ENCODE results near the gene CD151. TPM values are rescaled to one million over a fixed set of nuclear protein-coding genes. Genes with fewer than 3 reads are reported as not detected.

Gene CD151
- total RNA-seq, 4 donors from 2014 or later: 135 to 326 (median 298) TPM

DNA sequence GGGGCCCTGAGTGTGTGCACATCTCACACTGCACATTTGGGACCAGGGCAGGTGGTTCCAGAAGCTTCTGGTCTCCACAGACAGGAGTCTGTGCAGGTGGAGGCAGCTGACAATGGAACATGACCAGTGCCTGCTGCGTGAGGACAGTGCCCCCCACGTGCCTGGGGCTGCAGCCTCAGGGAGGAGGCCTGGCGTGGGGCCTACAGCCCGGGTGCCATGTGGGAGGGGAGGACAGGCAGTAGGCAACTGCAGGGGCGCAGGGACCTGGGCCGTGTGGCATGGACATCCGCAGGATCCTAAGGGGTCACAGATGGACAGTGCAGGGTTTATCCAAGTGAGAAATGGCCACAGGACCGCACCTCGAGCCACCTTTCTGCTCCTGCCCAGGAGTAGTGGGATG lies 38.7 kb downstream of the CD151 start:
- intact Hi-C loops (cut with DNase I): no loop called here
- 82 to 85% methylated on average over 7 to 9 of the region's 9 CpGs for WGBS, 2 donors
- Histone ChIP-seq H3K4me1 (no peaks in the 10 kb centered on the region), H3K9me3 (no peaks in the 10 kb centered on the region), H3K27ac (no peak overlapping the region), H3K27me3 (no peaks in the 10 kb centered on the region), H3K36me3 (no peaks in the 10 kb centered on the region), H3K4me3 (replicated peaks in 1 of 3) (no peak overlapping the region)
- TF ChIP-seq, protein P1, sequence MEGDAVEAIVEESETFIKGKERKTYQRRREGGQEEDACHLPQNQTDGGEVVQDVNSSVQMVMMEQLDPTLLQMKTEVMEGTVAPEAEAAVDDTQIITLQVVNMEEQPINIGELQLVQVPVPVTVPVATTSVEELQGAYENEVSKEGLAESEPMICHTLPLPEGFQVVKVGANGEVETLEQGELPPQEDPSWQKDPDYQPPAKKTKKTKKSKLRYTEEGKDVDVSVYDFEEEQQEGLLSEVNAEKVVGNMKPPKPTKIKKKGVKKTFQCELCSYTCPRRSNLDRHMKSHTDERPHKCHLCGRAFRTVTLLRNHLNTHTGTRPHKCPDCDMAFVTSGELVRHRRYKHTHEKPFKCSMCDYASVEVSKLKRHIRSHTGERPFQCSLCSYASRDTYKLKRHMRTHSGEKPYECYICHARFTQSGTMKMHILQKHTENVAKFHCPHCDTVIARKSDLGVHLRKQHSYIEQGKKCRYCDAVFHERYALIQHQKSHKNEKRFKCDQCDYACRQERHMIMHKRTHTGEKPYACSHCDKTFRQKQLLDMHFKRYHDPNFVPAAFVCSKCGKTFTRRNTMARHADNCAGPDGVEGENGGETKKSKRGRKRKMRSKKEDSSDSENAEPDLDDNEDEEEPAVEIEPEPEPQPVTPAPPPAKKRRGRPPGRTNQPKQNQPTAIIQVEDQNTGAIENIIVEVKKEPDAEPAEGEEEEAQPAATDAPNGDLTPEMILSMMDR (IDR thresholded peaks at IDR 0.05): no peak
- TF ChIP-seq POLR2A (IDR thresholded peaks at IDR 0.05): no peak
- DNase-seq: no peak

DNA sequence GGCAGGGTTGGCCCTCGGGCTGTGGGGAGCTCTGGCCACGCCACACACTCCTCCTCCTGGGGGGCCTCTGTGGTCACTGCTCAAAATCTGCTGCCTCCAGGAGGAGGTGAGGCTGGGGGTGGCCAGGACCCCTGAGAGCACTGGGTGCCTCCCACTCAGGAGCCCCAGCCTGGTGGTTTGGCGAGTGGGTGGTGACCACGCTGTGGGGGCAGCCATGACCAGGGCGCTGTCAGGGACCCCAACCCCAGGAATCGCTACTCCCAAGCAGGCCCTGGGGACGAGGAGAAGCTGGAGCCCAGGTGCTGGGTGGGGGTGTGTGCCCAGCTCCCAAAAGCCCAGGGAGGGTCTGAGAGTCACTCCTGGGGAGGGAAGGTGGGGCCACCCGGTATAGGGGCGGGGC lies 40.0 kb downstream of the CD151 start:
- H3K9me3 ChIP-seq: no peaks in the 10 kb centered on the region
- H3K36me3 ChIP-seq: no peaks in the 10 kb centered on the region
- no peaks in the 10 kb centered on the region for H3K4me1 ChIP-seq
- WGBS, 2 donors: 91 to 95% methylated on average over 6 to 8 of the region's 9 CpGs
- TF ChIP-seq, protein P1 (IDR thresholded peaks at IDR 0.05): no peak
- TF ChIP-seq POLR2A (IDR thresholded peaks at IDR 0.05): no peak
- H3K27me3 ChIP-seq: no peaks in the 10 kb centered on the region
- no peak overlapping the region for H3K4me3 ChIP-seq (replicated peaks in 1 of 3)
- DNase-seq: no peak
- intact Hi-C loops (cut with DNase I): no loop called here
- H3K27ac ChIP-seq: no peak overlapping the region

DNA sequence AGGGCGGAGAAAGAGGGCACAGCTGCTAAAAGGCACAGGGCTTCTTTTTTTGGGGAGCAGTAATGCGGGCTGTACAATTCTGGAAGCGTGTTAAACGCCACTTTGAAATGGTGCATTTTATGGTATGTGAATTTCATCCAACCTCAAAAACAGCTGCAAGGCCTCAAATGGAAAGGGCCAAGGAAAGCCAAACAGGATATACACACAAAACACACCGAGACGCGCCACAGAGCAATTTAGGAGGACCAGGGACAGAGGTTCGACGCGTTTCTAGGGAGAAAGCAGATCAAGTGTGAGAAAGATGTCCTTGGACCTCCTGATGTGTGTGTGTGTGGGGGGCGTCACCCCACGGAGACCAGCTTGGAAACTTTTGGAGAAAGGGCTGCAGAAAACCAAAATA lies 41.0 kb downstream of the CD151 start:
- no peaks in the 10 kb centered on the region for H3K4me1 ChIP-seq
- no peak for DNase-seq
- no peaks in the 10 kb centered on the region for H3K27me3 ChIP-seq
- no peak overlapping the region for H3K27ac ChIP-seq
- H3K9me3 ChIP-seq: no peaks in the 10 kb centered on the region
- intact Hi-C loops (cut with DNase I): no loop called here
- WGBS, 2 donors: 83 to 86% methylated on average over 11 to 12 of the region's 12 CpGs
- no peaks in the 10 kb centered on the region for H3K36me3 ChIP-seq
- TF ChIP-seq, protein P1 (IDR thresholded peaks at IDR 0.05): no peak
- no peak for TF ChIP-seq POLR2A (IDR thresholded peaks at IDR 0.05)
- H3K4me3 ChIP-seq (replicated peaks in 1 of 3): no peak overlapping the region

DNA sequence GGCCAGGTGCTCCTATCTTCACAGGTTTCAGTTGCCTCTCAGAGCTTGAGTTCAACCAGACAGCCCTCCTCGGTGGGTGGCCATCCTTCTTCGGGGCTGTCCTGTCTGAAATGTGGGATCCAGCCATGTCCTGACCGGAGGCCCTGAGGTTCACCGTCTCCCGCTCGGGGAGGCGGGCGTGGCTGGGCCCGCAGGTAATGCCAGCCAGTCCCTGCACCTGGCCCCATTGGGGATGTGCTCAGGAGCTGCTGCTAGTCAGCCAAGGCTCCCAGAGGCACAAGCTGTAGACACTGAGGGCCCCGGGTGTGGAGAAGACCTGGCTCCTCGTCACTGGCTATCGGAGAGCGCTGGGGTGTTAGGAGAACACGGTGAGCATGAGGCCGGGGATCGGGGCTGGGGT lies 42.5 kb downstream of the CD151 start:
- 84 to 90% methylated on average over 10 to 12 of the region's 16 CpGs for WGBS, 2 donors
- Histone ChIP-seq H3K27me3 (no peaks in the 10 kb centered on the region), H3K27ac (no peak overlapping the region), H3K4me1 (no peaks in the 10 kb centered on the region), H3K9me3 (no peaks in the 10 kb centered on the region), H3K4me3 (replicated peaks in 1 of 3) (no peak overlapping the region), H3K36me3 (no peaks in the 10 kb centered on the region)
- no peak for DNase-seq
- TF ChIP-seq, protein P1 (IDR thresholded peaks at IDR 0.05): no peak
- TF ChIP-seq POLR2A (IDR thresholded peaks at IDR 0.05): no peak
- intact Hi-C loops (cut with DNase I): no loop called here

DNA sequence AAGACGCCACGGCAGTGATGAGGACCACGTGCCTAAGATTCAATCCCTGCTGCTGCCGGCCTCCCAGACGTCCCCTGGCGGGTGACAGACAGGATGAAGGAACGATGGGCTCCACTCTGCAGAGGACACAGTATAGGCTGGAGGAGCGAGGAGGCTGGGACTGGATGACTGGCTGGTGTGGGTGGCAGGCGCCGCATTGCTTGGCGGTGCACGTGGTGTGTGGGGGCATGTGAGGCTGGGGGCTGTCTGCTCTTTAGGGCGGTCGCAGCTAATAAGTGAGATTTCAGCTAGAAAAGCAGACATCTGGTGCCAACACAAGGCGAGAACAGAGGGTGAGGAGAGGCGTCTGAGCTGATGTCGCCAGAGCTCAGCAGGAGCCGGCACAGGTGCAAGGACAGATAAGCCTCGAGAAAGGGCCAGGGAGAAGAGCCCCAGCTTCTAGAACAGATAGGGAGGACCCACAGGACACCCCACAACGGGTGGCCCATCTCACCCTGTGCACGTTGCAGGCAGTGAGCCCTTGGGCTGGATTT lies 43.1 kb downstream of the CD151 start:
- WGBS, 2 donors: 91% methylated on average over 21 of the region's 21 CpGs
- Histone ChIP-seq H3K4me1 (no peaks in the 10 kb centered on the region), H3K9me3 (no peaks in the 10 kb centered on the region), H3K4me3 (replicated peaks in 1 of 3) (no peak overlapping the region), H3K36me3 (no peaks in the 10 kb centered on the region), H3K27me3 (no peaks in the 10 kb centered on the region), H3K27ac (no peak overlapping the region)
- TF ChIP-seq, protein P1 (IDR thresholded peaks at IDR 0.05): no peak
- TF ChIP-seq POLR2A (IDR thresholded peaks at IDR 0.05): no peak
- intact Hi-C loops (cut with DNase I): no loop called here
- no peak for DNase-seq

Measured in thyroid gland (tissue), 4 donors.